Loucy (cell line): ENCODE data around the gene SCRN1.

Experiments
- H2AFZ ChIP-seq: fragments of 200-600 bp; sonication (generic); 2 replicates; pipeline ENCODE4 v1.6.0; 2016; ENCODE audit warnings: antibody characterized with exemption, mild to moderate bottlenecking, low read length, moderate library complexity
- H3F3A ChIP-seq: fragments of 200-600 bp; 2 replicates; pipeline ENCODE4 v1.6.0; 2016; ENCODE audit warnings: antibody characterized with exemption, low read depth, mild to moderate bottlenecking
- H3K27me3 ChIP-seq: fragments of 200-600 bp; sonication (generic); 2 replicates; pipeline ENCODE4 v1.6.1; 2014; ENCODE audit warnings: low read length, mild to moderate bottlenecking; ENCODE audit not compliant: insufficient read depth, poor library complexity, severe bottlenecking
- H3K36me3 ChIP-seq: fragments of 200-600 bp; sonication (generic); 2 replicates; pipeline ENCODE4 v1.6.1; 2016; ENCODE audit warnings: low read length; ENCODE audit not compliant: insufficient read depth
- H3K4me1 ChIP-seq: fragments of 200-600 bp; sonication (generic); 2 replicates; pipeline ENCODE4 v1.5.1; 2014; ENCODE audit warnings: low read length, mild to moderate bottlenecking; ENCODE audit not compliant: insufficient read depth, poor library complexity, severe bottlenecking
- H3K4me2 ChIP-seq: fragments of 200-600 bp; sonication (generic); 2 replicates; pipeline ENCODE4 v1.6.0; 2014; ENCODE audit warnings: antibody characterized with exemption, low read length, low read depth, mild to moderate bottlenecking; ENCODE audit not compliant: poor library complexity, severe bottlenecking
- H3K4me3 ChIP-seq: fragments of 200-600 bp; sonication (generic); 2 replicates; pipeline ENCODE4 v1.5.1; 2014; ENCODE audit warnings: low read length, mild to moderate bottlenecking, mixed read lengths; ENCODE audit not compliant: poor library complexity, severe bottlenecking
- H3K79me2 ChIP-seq: fragments of 200-600 bp; sonication (generic); 2 replicates; pipeline ENCODE4 v1.6.1; 2014; ENCODE audit warnings: low read length; ENCODE audit not compliant: insufficient read depth
- H3K9ac ChIP-seq: fragments of 200-600 bp; sonication (generic); 2 replicates; pipeline ENCODE4 v1.6.0; 2014; ENCODE audit warnings: mild to moderate bottlenecking, low read depth, low read length, moderate library complexity; ENCODE audit not compliant: poor library complexity, severe bottlenecking
- H3K9me2 ChIP-seq: fragments of 200-600 bp; sonication (generic); replicated peaks from 2 replicates; pipeline ENCODE4 v1.6.1; 2016; ENCODE audit warnings: low read depth, low read length, mixed read lengths
- H3K9me3 ChIP-seq: fragments of 200-600 bp; sonication (generic); 2 replicates; pipeline ENCODE4 v1.6.1; 2014; ENCODE audit warnings: mild to moderate bottlenecking, antibody characterized with exemption, low read length, low read depth; ENCODE audit not compliant: insufficient read depth
- H4K20me1 ChIP-seq: fragments of 200-600 bp; sonication (generic); 2 replicates; pipeline ENCODE4 v1.6.0; 2014; ENCODE audit warnings: antibody characterized with exemption, low read length, mild to moderate bottlenecking; ENCODE audit not compliant: insufficient read depth, poor library complexity, severe bottlenecking
- EZH2phosphoT487 ChIP-seq: fragments of 200-600 bp; IDR thresholded peaks from 2 replicates; pipeline ENCODE4 v1.6.1; 2018; ENCODE audit warnings: antibody characterized with exemption, mild to moderate bottlenecking, moderate library complexity, borderline replicate concordance
- TF ChIP-seq, protein P1 (sequence below): fragments of 200-600 bp; sonication (generic); conservative IDR thresholded peaks from 2 replicates; pipeline ENCODE4 v1.5.1; 2014; ENCODE audit warnings: mild to moderate bottlenecking, antibody characterized with exemption, low read length

SCRN1 gene

DNA sequence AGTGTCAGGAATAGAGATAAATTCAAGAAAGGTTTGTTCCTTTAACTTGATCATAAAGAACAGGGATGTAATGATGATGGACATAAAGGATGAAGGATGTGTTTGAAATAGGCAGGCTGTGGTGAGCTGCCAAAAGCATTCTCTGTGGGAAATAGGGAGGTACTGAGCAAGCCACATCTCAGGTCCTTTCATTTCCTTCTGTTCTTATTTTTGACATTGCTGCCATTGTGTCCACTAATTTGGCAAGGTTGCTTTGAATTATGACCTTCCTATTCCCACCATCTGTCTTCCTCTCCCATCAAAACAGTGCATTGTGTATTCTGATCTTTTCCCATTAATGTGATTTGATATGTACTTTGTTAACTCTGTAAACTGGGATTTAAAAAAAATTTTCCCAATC lies 9.4 kb downstream of the SCRN1 start:
- no peak overlapping the region for H3K4me3 ChIP-seq
- no peaks in the 10 kb centered on the region for H3K9me2 ChIP-seq
- no peaks in the 10 kb centered on the region for H3K36me3 ChIP-seq
- no peaks in the 10 kb centered on the region for H3K79me2 ChIP-seq
- no peak overlapping the region for H2AFZ ChIP-seq
- TF ChIP-seq, protein P1, sequence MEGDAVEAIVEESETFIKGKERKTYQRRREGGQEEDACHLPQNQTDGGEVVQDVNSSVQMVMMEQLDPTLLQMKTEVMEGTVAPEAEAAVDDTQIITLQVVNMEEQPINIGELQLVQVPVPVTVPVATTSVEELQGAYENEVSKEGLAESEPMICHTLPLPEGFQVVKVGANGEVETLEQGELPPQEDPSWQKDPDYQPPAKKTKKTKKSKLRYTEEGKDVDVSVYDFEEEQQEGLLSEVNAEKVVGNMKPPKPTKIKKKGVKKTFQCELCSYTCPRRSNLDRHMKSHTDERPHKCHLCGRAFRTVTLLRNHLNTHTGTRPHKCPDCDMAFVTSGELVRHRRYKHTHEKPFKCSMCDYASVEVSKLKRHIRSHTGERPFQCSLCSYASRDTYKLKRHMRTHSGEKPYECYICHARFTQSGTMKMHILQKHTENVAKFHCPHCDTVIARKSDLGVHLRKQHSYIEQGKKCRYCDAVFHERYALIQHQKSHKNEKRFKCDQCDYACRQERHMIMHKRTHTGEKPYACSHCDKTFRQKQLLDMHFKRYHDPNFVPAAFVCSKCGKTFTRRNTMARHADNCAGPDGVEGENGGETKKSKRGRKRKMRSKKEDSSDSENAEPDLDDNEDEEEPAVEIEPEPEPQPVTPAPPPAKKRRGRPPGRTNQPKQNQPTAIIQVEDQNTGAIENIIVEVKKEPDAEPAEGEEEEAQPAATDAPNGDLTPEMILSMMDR = no peak
- TF ChIP-seq EZH2phosphoT487 = no peak
- H3K27me3 ChIP-seq = no peaks in the 10 kb centered on the region
- no peak overlapping the region for H3K9ac ChIP-seq
- H3K4me1 ChIP-seq = peaks cover 25% of the 10 kb centered on the region
- H4K20me1 ChIP-seq = no peaks in the 10 kb centered on the region
- no peaks in the 10 kb centered on the region for H3K9me3 ChIP-seq
- H3K4me2 ChIP-seq = no peak overlapping the region
- no peaks in the 10 kb centered on the region for H3F3A ChIP-seq

DNA sequence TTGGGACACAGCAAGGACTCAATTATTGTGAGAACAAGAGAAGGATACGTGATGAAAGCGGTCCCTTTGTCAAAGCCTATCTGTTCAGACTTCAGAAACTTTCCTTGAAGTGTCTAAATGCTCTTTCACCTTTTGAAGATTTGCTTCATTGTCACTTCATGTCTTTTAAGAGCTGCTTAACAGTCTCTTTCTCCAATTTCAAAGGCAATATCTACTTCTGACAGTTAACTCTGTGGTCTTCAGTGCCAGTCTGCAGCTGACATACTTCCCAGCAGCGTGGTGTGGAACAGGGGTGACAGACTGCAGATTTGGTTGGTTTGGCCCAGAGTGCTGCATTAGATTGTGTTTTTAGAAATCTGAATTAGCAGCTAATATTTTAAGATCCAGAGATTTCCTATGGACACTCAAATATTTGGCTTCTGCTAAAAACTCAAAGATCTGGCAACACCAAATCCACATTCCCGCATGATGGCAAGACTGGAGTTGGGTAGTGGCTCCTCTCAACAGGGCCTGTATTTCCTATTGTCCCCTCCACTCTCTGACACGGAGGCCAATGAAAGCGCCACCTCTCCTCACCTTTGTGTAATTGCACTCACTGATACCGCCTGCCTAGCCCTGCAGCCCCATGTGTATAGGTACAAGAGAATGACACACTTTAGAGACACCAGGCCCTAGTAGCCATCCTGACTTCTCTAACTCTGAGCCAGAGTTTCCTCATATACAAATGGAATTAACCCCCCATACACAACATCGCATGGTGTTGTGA lies 11.5 kb downstream of the SCRN1 start:
- peak overlapping the region; percentile 15 for H3K4me2 ChIP-seq
- H3K4me1 ChIP-seq = peaks cover 30% of the 10 kb centered on the region
- no peaks in the 10 kb centered on the region for H3K9me3 ChIP-seq
- H2AFZ ChIP-seq = peak overlapping the region; percentile 17
- H3K9ac ChIP-seq = peak overlapping the region; percentile 2
- H3K27me3 ChIP-seq = no peaks in the 10 kb centered on the region
- no peaks in the 10 kb centered on the region for H3K9me2 ChIP-seq
- no peaks in the 10 kb centered on the region for H4K20me1 ChIP-seq
- H3K79me2 ChIP-seq = no peaks in the 10 kb centered on the region
- peak overlapping the region; percentile 0 for H3K4me3 ChIP-seq
- TF ChIP-seq, protein P1 = peak; percentile 71
- TF ChIP-seq EZH2phosphoT487 = no peak
- H3F3A ChIP-seq = no peaks in the 10 kb centered on the region
- H3K36me3 ChIP-seq = no peaks in the 10 kb centered on the region

DNA sequence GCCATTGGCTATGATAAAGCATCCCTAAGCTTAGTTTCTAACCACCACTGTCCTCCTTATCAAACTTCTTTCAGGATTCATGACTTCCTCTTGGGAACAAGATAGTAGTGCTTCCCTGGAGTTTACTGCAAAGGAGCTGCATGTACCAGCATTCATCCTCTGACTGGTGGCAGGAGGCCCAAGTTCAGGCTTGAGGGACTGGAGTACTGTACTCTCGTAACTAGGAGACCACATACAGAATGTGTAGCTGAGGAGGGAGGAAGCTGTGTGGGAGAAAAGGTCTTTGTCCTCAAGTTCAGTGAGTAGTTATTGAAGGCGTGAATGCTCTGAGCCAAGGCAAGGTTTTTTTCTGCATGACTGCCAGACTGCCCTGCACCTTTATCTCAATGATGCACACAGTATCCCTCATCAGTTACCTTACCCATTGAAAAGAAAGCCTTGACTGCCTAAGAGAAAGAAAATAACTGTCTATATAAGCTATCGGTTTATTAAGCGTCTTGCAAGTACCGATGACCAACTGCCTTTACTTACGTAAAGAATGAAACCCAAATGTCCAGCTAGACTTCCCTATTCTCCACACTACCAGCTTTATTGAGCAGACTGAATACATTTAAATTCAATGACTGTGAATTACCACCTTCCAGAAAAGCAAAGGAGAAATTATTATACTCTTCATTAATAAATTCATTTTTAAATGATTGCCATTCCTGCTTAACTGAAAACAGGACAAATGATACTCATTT lies 12.8 kb downstream of the SCRN1 start:
- Histone ChIP-seq H3K4me3 (no peak overlapping the region), H3K9me3 (no peaks in the 10 kb centered on the region), H3K36me3 (no peaks in the 10 kb centered on the region), H3K9ac (no peak overlapping the region), H3K4me1 (peaks cover 31% of the 10 kb centered on the region), H3K79me2 (no peaks in the 10 kb centered on the region), H3K27me3 (no peaks in the 10 kb centered on the region), H3K9me2 (no peaks in the 10 kb centered on the region), H3F3A (no peaks in the 10 kb centered on the region), H3K4me2 (peak overlapping the region; percentile 15), H4K20me1 (no peaks in the 10 kb centered on the region), H2AFZ (no peak overlapping the region)
- TF ChIP-seq EZH2phosphoT487 = no peak
- TF ChIP-seq, protein P1 = no peak
